GM15510 (cell line): Measurements from ENCODE around the gene CD244.

Experiments used
- POLR2A ChIP-seq: IDR thresholded peaks from 3 replicates; pipeline ENCODE4 v1.6.1; 2011; ENCODE audit warnings: borderline replicate concordance; ENCODE audit not compliant: insufficient read length; ENCODE audit errors: extremely low read depth

Gene CD244

GRCh38 chr1:160862203-160863060, at the start of gene CD244:
TSS of gene CD244 (minus strand) at chr1:160862887. CDS start at chr1:160862677, 210 bp downstream.
- no peak for TF ChIP-seq POLR2A

DNA sequence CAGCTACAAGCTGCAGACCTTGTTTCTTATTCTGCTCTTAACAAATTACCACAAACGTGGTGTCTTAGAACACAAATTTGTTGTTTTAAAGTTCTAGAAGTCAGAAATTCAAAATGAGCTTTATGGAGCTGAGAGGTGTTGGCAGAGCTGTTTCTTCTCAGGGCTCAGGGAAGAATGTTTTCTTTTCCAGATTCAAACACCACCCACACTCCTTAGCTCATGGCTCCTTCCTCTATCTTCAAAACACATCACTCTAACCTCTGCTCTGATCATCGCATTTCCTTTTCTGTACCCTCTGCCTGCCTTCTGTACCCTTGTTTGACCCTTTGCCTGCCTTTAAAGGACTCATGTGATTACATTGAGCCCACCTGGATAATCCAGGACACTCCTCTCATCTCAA, 49.2 kb upstream of the CD244 start:
- no peak for TF ChIP-seq POLR2A

DNA sequence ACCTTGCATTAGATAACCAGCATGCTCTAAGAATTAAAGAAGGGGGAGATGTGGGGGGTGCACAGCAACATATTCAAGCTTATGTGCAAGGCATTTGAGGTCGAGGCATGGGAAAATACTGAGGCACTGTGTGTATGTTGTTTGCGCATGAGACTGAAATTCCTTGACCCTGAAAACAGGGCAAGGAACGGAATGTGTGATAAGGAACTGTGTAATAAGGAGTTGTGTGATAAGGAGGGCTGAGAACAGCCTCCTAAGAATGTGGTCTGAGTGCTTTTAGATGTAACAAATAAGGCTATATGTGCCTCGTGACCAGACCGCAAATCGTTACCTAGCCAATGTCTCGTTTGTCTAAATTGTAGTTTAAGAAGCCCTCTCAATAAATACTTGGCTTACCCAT, 48.8 kb upstream of the CD244 start:
- TF ChIP-seq POLR2A: no peak

- TF ChIP-seq POLR2A: no peak
Measured at GRCh38 chr1:160910170-160910750, 47.6 kb upstream of the CD244 start.

DNA sequence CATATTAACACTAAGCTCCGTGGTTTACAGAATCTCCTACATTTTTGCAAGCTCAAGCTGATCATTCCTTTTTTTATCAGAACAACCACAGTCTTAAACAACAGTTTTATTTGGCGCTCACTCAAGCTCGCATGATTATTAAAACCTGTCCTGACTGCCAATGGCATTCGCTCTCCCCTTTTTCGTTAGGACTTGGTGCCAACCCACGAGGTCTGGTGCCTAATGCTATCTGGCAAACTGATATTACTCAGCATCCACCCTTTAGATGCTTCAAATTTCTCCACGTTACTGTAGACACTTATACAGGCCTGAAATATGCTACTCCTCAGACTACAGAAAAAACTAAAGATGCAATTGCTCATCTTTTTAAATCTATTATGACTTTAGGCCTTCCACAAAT, 45.3 kb upstream of the CD244 start:
- no peak for TF ChIP-seq POLR2A

DNA sequence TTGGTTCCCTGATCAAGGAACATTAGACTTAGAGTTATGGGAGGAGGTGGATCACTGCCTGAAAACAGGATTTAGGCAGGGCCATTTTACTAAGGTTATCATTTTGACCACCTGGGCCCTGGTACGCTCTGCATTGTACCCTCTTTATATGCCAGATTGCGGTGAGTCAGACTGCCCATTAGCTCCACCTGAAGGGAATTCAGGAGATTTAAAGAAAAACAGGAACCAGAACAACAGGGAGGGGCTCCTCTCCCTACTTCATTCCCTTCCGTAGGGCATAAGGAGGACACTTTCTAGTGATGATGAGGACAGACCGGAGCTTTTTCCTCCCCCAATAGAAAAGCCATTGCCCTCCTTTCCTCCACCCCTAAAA, 42.9 kb upstream of the CD244 start:
- no peak for TF ChIP-seq POLR2A

GRCh38 chr1:160904783-160905616, 42.3 kb upstream of the CD244 start:
- TF ChIP-seq POLR2A: no peak

- TF ChIP-seq POLR2A: no peak
Measured at GRCh38 chr1:160901768-160902167, 39.1 kb upstream of the CD244 start.

- TF ChIP-seq POLR2A: no peak
Measured at GRCh38 chr1:160891474-160891873, 28.8 kb upstream of the CD244 start.

DNA sequence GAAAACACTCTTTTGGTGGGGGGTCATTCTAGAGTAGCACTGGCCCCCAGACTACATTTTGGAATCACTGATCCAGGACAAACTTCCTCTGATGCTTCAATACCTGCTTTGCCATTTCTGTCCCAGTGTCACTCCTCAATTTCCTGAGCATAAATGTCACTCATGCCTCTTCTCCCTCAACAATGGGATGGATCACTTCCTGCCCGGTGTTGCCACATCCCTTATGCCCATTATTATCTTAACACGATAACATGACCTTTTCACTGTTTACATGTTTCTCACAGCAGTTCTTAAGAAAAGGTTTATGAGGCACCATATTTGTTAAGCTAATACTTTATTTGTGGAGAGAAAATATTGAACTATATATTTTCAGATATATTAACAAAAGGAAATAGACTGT, 26.2 kb upstream of the CD244 start:
- no peak for TF ChIP-seq POLR2A

GRCh38 chr1:160887071-160887470, 24.4 kb upstream of the CD244 start:
- no peak for TF ChIP-seq POLR2A

- no peak for TF ChIP-seq POLR2A
Measured at GRCh38 chr1:160885042-160885441, 22.4 kb upstream of the CD244 start, which contains the start of gene ITLN1. TSS of gene ITLN1 (minus strand) at chr1:160885180. CDS start at chr1:160884877, 303 bp downstream.

- no peak for TF ChIP-seq POLR2A
Measured at GRCh38 chr1:160884579-160884978, 21.9 kb upstream of the CD244 start.

GRCh38 chr1:160883581-160884513, 21.2 kb upstream of the CD244 start:
- TF ChIP-seq POLR2A: no peak
